A673 (cell line): ENCODE results near the gene DMRTA1.

Experiments
- EZH2 ChIP-seq: fragments of 200-600 bp; sonication (generic); IDR thresholded peaks from 2 replicates; pipeline ENCODE4 v1.6.1; 2017; ENCODE audit warnings: borderline replicate concordance, low read depth, mild to moderate bottlenecking, mixed read lengths, antibody characterized with exemption, low read length; ENCODE audit not compliant: poor library complexity, severe bottlenecking
- TF ChIP-seq, protein P1 (sequence below): fragments of 300-800, 200-600 bp; sonication (generic); conservative IDR thresholded peaks from 2 replicates; pipeline ENCODE4 v1.5.1; 2017; ENCODE audit warnings: low read depth, mild to moderate bottlenecking, antibody characterized with exemption, low read length, moderate library complexity, mixed read lengths

DNA sequence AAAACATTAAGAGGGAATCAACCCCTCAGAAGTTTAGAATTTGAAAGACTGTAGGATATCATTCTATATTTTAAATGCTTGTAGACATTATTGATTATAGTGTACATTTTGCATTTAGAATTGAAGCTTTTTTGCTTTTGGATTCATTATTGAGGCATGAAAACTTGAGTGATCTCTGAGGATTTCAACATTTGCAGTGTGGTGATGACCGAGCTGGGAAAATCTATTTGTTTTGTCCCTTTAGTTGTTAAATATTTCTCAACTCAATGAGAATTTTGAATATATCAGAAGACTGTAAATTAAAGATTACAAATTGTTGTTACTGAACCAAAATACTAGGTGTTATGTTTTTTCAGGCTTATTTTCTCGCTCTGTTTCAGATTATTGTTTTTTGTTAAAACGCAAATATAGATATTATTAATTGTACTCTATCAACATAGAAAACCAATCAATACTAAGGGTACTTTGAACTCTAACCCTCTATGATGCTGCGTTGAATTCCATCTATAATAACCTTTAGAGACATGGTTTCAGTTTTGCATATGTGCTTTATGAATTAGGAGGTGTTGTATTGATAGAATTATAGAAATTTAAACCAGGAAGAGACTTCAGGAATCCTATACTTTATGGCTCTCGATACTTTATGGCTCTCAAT is 19.3 kb upstream of the DMRTA1 start:
- TF ChIP-seq, protein P1, sequence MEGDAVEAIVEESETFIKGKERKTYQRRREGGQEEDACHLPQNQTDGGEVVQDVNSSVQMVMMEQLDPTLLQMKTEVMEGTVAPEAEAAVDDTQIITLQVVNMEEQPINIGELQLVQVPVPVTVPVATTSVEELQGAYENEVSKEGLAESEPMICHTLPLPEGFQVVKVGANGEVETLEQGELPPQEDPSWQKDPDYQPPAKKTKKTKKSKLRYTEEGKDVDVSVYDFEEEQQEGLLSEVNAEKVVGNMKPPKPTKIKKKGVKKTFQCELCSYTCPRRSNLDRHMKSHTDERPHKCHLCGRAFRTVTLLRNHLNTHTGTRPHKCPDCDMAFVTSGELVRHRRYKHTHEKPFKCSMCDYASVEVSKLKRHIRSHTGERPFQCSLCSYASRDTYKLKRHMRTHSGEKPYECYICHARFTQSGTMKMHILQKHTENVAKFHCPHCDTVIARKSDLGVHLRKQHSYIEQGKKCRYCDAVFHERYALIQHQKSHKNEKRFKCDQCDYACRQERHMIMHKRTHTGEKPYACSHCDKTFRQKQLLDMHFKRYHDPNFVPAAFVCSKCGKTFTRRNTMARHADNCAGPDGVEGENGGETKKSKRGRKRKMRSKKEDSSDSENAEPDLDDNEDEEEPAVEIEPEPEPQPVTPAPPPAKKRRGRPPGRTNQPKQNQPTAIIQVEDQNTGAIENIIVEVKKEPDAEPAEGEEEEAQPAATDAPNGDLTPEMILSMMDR = no peak
- TF ChIP-seq EZH2 = no peak
